ENCODE measurements around the gene CD82.

DNA sequence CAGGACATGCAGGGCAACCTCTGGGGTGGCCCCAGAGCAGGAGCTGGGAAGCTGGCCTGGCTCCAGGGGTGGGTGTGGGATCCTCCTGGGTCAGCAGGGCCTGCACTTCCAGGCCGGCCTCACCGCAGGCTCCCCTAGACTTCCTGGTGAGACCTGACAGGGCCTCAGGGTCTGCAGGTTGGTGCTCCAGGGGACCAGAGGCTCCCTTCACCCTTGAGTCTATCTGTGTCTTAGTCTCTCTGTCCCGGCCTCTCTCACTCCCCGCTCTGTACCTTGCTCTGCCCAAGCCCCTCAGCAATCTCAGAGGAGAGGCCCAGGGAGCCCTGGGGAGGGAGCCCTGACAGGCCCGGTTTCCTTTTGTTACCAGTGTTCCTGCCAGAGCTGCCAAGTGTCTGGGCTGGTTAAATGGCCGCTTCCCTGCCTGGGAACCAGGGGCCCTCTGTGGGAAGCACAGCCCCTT lies 13.9 kb downstream of the CD82 start:
- TF ChIP-seq YY1 (IDR thresholded peaks at IDR 0.05; ENCODE audit: insufficient read depth, insufficient read length) (no peak), ZNF274 (IDR thresholded peaks at IDR 0.05; ENCODE audit: low read depth, low read length) (no peak), SUZ12 (IDR thresholded peaks at IDR 0.05; ENCODE audit: extremely low read depth, insufficient read depth, insufficient read length) (no peak)

Measured in NT2/D1 (cell line).